Endothelial cell (in vitro differentiated cells): ENCODE data around the gene TTC16. TPM values are rescaled to one million over a fixed set of nuclear protein-coding genes. Genes with fewer than 3 reads are reported as not detected.

Source experiments
- DNase-seq: peaks from one replicate; pipeline ENCODE4 v3.0.0; 2021; ENCODE audit warnings: low spot score
- H3K27ac Mint-ChIP-seq: one replicate; pipeline ENCODE4 v1.8.0; 2021; ENCODE audit warnings: mixed read lengths, inconsistent platforms; ENCODE audit not compliant: unreplicated experiment
- H3K27me3 Mint-ChIP-seq: one replicate; pipeline ENCODE4 v1.8.0; 2021; ENCODE audit warnings: mild to moderate bottlenecking, moderate library complexity, mixed read lengths, inconsistent platforms; ENCODE audit not compliant: unreplicated experiment
- H3K36me3 Mint-ChIP-seq: one replicate; pipeline ENCODE4 v1.8.0; 2021; ENCODE audit warnings: mild to moderate bottlenecking, low read depth, mixed read lengths, inconsistent platforms; ENCODE audit not compliant: unreplicated experiment
- H3K4me1 Mint-ChIP-seq: one replicate; pipeline ENCODE4 v1.8.0; 2021; ENCODE audit warnings: mild to moderate bottlenecking, mixed read lengths, inconsistent platforms; ENCODE audit not compliant: unreplicated experiment
- H3K4me3 Mint-ChIP-seq: one replicate; pipeline ENCODE4 v1.8.0; 2021; ENCODE audit warnings: mild to moderate bottlenecking, mixed read lengths, inconsistent platforms; ENCODE audit not compliant: unreplicated experiment
- H3K9me3 Mint-ChIP-seq: one replicate; pipeline ENCODE4 v1.8.0; 2021; ENCODE audit warnings: mixed read lengths, inconsistent platforms; ENCODE audit not compliant: unreplicated experiment
- CTCF ChIP-seq: fragments of 200-600 bp; sonication (generic); IDR thresholded peaks from one replicate; pipeline ENCODE4 v1.5.0; 2021; ENCODE audit warnings: antibody characterized with exemption; ENCODE audit not compliant: unreplicated experiment
- total RNA-seq: library from RNA; stranded (reverse); fragmentation: NEBNext Ultra II Directional; extraction: Animal tissue kit (Norgen Biotek cat#: 25700); gene quantifications from one replicate; pipeline ENCODE4 v1.2.1, GENCODE V29; 2021; ENCODE audit not compliant: unreplicated experiment

Gene TTC16
- total RNA-seq, 1 donor from 2014 or later = 0.08 TPM

DNA sequence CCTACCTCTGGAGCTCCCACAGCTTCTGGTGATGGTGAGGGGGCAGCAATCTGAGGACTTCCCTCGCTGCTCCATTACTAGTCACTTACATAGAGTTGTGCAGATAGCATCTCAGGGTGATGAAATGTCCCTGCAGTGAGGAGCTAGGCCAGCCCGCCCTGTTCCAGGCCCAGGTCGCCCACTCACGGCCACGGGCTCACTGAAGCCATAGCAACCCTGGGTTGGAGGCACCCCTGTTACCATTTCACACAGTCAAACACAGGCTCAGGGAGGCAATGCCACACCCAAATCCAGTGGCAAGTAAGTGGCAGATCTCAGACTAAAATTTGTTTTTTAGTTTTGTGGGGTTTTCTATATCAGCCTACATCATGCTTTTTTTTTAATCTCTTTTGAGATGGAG is 43.0 kb downstream of the TTC16 start:
- H3K27ac Mint-ChIP-seq = peak overlapping the region; percentile 42
- peaks cover 37% of the 10 kb centered on the region for H3K4me1 Mint-ChIP-seq
- peaks cover 24% of the 10 kb centered on the region for H3K36me3 Mint-ChIP-seq
- H3K4me3 Mint-ChIP-seq = peak overlapping the region; percentile 73
- H3K9me3 Mint-ChIP-seq = no peaks in the 10 kb centered on the region
- no peak for DNase-seq
- TF ChIP-seq CTCF = no peak
- H3K27me3 Mint-ChIP-seq = peaks cover 14% of the 10 kb centered on the region

DNA sequence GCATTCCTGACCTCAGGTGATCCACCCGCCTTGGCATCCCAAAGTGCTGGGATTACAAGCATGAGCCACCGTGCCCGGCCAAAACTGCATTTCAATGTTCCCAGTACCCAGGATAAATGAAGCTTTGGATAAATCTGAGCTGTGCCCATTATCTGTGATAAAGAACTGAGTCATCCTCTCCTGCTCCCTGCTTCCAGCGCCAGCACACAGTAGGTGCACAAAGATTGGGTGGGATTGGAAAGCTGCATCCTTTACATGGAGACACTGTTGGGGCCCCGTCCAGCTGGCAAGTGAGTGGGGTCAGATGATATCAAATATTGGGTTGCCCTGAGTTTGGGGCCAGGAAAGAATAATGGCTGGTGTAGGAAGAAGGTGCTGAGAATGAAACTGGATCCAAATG is 45.2 kb downstream of the TTC16 start:
- Mint-ChIP-seq H3K9me3 (no peaks in the 10 kb centered on the region), H3K27ac (peak overlapping the region; percentile 42), H3K4me1 (peaks cover 58% of the 10 kb centered on the region), H3K4me3 (no peak overlapping the region), H3K27me3 (peaks cover 13% of the 10 kb centered on the region), H3K36me3 (peaks cover 40% of the 10 kb centered on the region)
- no peak for DNase-seq
- TF ChIP-seq CTCF = no peak

DNA sequence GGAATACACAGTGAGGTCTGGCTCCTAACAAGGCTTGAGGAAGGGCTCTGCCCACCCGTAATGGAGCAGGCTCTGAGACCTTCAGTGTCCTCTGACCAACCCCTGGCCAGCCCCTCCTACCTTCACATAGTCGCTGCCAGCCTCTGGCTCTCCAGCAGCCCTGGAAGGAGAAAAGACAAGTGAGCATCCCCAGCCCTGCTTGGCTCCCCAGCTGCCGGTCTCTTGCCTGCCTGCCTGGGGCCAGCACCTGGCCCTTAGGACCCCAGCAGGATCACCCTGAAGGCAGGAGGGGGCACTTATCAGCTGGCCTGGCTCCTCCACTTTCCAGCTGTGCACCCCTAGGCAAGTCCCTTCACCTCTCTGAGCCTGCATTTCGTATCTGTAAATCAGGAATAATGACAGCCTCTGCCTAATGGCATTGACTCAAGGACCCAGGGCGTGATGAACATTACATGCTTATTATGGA is 45.6 kb downstream of the TTC16 start:
- peaks cover 62% of the 10 kb centered on the region for H3K4me1 Mint-ChIP-seq

DNA sequence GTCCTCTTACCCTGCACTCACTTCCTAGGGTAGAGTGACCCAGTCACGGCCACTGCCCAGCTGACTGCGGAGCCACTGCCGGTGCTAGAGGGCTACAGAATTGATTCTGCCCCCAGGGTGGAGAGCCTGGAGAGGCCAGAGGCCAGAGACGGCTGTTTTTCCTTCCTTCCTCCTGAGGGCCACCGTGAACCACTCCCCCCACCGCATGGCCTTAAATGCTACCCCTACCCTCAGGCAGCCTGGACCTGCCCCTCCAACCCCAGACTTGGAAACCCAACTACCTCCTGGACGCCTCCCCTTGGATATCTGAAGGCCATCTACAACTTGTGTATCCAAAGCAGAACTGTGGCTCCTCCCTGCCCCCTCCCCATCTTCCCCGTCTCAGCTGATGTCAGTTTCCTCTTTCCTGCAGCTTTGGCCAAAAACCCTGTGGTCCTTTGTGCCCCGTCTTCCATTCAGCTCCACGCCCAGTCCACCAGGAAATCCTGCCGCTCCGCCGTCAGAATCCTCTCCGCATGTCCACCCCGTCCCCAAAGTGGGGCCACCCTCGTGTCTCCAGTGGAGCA is 46.3 kb downstream of the TTC16 start:
- Mint-ChIP-seq H3K4me3 (peak overlapping the region; percentile 85), H3K27ac (peak overlapping the region; percentile 98), H3K9me3 (no peaks in the 10 kb centered on the region), H3K4me1 (peaks cover 68% of the 10 kb centered on the region), H3K27me3 (peaks cover 11% of the 10 kb centered on the region), H3K36me3 (peaks cover 51% of the 10 kb centered on the region)
- no peak for TF ChIP-seq CTCF
- DNase-seq = peak; percentile 68

More for the DNA sequence above, 45.6 kb downstream of the TTC16 start:
- DNase-seq = no peak
- TF ChIP-seq CTCF = no peak
- Mint-ChIP-seq H3K4me3 (peak overlapping the region; percentile 85), H3K27ac (peak overlapping the region; percentile 98), H3K27me3 (peaks cover 14% of the 10 kb centered on the region), H3K36me3 (peaks cover 44% of the 10 kb centered on the region), H3K9me3 (no peaks in the 10 kb centered on the region)

DNA sequence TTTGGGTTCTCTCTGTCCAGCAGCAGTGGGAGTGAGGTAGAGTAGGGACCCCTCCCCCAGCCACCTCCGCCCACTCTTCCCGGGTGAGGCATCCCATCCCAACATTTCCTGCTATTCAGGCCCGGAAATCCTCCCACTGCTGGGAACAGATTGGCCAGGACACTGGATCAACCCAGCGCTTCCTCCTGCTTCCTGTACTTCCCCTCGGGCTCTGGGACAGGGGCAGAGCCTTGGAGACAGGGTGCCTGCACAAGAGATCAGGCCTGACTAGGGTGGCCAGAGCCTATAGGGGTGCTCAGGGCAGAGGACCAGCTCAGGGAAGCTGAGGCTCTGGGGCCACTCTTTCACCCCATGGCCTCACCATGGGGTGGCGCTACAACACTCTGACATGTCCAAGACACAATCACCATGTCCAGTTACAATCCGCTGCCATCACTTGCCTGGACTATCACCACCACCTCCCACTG is 48.1 kb downstream of the TTC16 start:
- Mint-ChIP-seq H3K4me1 (peaks cover 75% of the 10 kb centered on the region), H3K27me3 (peaks cover 10% of the 10 kb centered on the region), H3K4me3 (peak overlapping the region; percentile 74)

More for the DNA sequence above, 48.1 kb downstream of the TTC16 start:
- peak; percentile 76 for DNase-seq
- H3K9me3 Mint-ChIP-seq = no peaks in the 10 kb centered on the region
- TF ChIP-seq CTCF = peak; percentile 39
- peaks cover 52% of the 10 kb centered on the region for H3K36me3 Mint-ChIP-seq
- H3K27ac Mint-ChIP-seq = peak overlapping the region; percentile 98
